ENCODE measurements around the gene TIMM44. TPM values are rescaled to one million over a fixed set of nuclear protein-coding genes. Genes with fewer than 3 reads are reported as not detected.
A peak's percentile ranks its signal among the peaks of the same experiment; 100 is the strongest.

The TIMM44 gene
- total and polyA plus RNA-seq, 2 of the 8 experiments (the other 6 are each of a cell fraction or from before 2014, with no cell fraction given): 131 to 150 TPM

- H3K27ac ChIP-seq (ENCODE audit: low read depth, low read length): no peak within 1 kb of the TSS
- FAIRE-seq: no peak
- H3K18ac ChIP-seq (ENCODE audit: extremely low read depth, low read length): no peak within 1 kb of the TSS; the same call in 1 of the 2 replicates
- H2BK20ac ChIP-seq (ENCODE audit: low read length): no peak within 1 kb of the TSS
- DNase-seq (ENCODE audit: low read depth in 1 of 2, low spot score in 2 of 2): peak in 1 of 2 experiments; percentile 91
- ChIA-PET CTCF (ENCODE audit: partially characterized antibody) (interaction anchor here (0.7 to 1.9 kb wide), 12 partner anchors 9 to 87 kb away, joined by 3 to 10 read pairs (median 4); partner anchors contain the start of gene TGFBR3L), POLR2A (ENCODE audit: partially characterized antibody) (interaction anchor here (0.7 to 10.4 kb wide), 10 partner anchors 8 to 68 kb away, joined by 3 to 205 read pairs (median 4); partner anchors contain the start of genes TGFBR3L and TIMM44)
- H3K27me3 ChIP-seq (replicated peaks in 1 of 4; ENCODE audit: control insufficient read depth in 3 of 4, extremely low read depth in 1 of 4, insufficient read depth in 3 of 4, low read length in 3 of 4): no peaks in the 10 kb centered on the region
- H3K79me2 ChIP-seq (ENCODE audit: control insufficient read depth in 1 of 2, insufficient read depth in 2 of 2, low read length in 2 of 2): no peaks in the 10 kb centered on the region
- H3K4me1 ChIP-seq (replicated peaks in 1 of 4; ENCODE audit: control insufficient read depth in 3 of 4, insufficient read depth in 4 of 4, low read length in 3 of 4): peaks cover 0 to 11% (median 5%) of the 10 kb centered on the region in 4 experiments; a peak in 5 of 7 replicates
- H3K9me3 ChIP-seq (ENCODE audit: insufficient read depth in 2 of 2, low read depth in 1 of 2, low read length in 1 of 2): no peaks in the 10 kb centered on the region
- H3K56ac ChIP-seq (replicated peaks; ENCODE audit: insufficient read length, low read depth, low read length): no peak within 1 kb of the TSS
- H3K4me3 ChIP-seq (ENCODE audit: extremely low read depth in 1 of 4, insufficient read depth in 2 of 4, low read depth in 3 of 4, low read length in 4 of 4): peak within 1 kb of the TSS; percentile 43 to 66 (median 45)
- peaks cover 12 to 24% of the 10 kb centered on the region in 2 experiments for H4K20me1 ChIP-seq (replicated peaks in 1 of 2; ENCODE audit: control insufficient read depth in 1 of 2, insufficient read depth in 2 of 2, low read length in 2 of 2)
- peak within 1 kb of the TSS; percentile 74 for H4K91ac ChIP-seq (replicated peaks; ENCODE audit: insufficient read length, low read length)
- no peaks in the 10 kb centered on the region for H3K79me1 ChIP-seq (ENCODE audit: low read depth, low read length)
- peak within 1 kb of the TSS; percentile 83 for H4K8ac ChIP-seq (ENCODE audit: extremely low read depth, insufficient read depth, low read length)
- H2BK15ac ChIP-seq (ENCODE audit: low read length): no peak within 1 kb of the TSS
- H3K9ac ChIP-seq (replicated peaks in 1 of 4; ENCODE audit: extremely low read depth in 1 of 4, low read depth in 3 of 4, low read length in 3 of 4): peak within 1 kb of the TSS in 2 of 4 experiments; percentile 25 to 52; a peak in 4 of 7 replicates
- peaks cover 4% of the 10 kb centered on the region; the same call in 1 of the 2 replicates for H3K23me2 ChIP-seq (ENCODE audit: low read depth, low read length)
- H2BK12ac ChIP-seq (ENCODE audit: low read depth, low read length): no peak within 1 kb of the TSS
- H2BK120ac ChIP-seq (replicated peaks; ENCODE audit: low read depth, low read length): no peak within 1 kb of the TSS
- peaks cover 2 to 10% (median 6%) of the 10 kb centered on the region in 4 experiments; a peak in 5 of 8 replicates for H3K36me3 ChIP-seq (ENCODE audit: control insufficient read depth in 2 of 4, insufficient read depth in 4 of 4, low read length in 3 of 4)
- no peak within 1 kb of the TSS for H3K4ac ChIP-seq (replicated peaks; ENCODE audit: insufficient read length, low read depth, low read length)
- no peak within 1 kb of the TSS for H2AK5ac ChIP-seq (ENCODE audit: low read depth, low read length)
- WGBS, 2 experiments (ENCODE audit: extremely low coverage in 1 of 2, insufficient coverage in 1 of 2, insufficient read length in 1 of 2, insufficient replicate concordance in 2 of 2, low coverage in 1 of 2, low lambda C conversion rate in 2 of 2, missing lambda C conversion rate in 1 of 2): 53% methylated on average over 15 of the region's 65 CpGs; no CpG with 5 or more reads in 1 of the 2 experiments
- no peak within 1 kb of the TSS for H3K23ac ChIP-seq (ENCODE audit: insufficient read length)
- peak within 1 kb of the TSS; percentile 4 to 91 for H3K4me2 ChIP-seq (ENCODE audit: insufficient read depth in 1 of 2, low read depth in 2 of 2, low read length in 2 of 2)
- no peak within 1 kb of the TSS for H2AFZ ChIP-seq (ENCODE audit: low read length)
- H2BK5ac ChIP-seq (ENCODE audit: low read depth, low read length): no peak within 1 kb of the TSS
- no peak within 1 kb of the TSS for H3K14ac ChIP-seq (ENCODE audit: insufficient read length)
- peak within 1 kb of the TSS; percentile 54 for H4K5ac ChIP-seq (ENCODE audit: insufficient read length, low read depth, low read length)
- peak in 1 of 2 experiments; percentile 34; a peak in 1 of 3 replicates for TF ChIP-seq POLR2A (IDR thresholded peaks at IDR 0.05; ENCODE audit: control extremely low read depth in 1 of 2, low read depth in 2 of 2, low read length in 2 of 2)
- TF ChIP-seq BACH1 (IDR thresholded peaks at IDR 0.05; ENCODE audit: low read length): no peak
- no peak for TF ChIP-seq ASH2L (IDR thresholded peaks at IDR 0.05; ENCODE audit: low read length)
- TF ChIP-seq PHF8 (conservative IDR thresholded peaks at IDR 0.05; ENCODE audit: low read depth, low read length): no peak
- no peak for TF ChIP-seq RAD21 (IDR thresholded peaks at IDR 0.05 in 1 of 2, conservative IDR thresholded peaks at IDR 0.05 in 1 of 2; ENCODE audit: low read depth in 2 of 2, low read length in 2 of 2)
- TF ChIP-seq SP4 (IDR thresholded peaks at IDR 0.05; ENCODE audit: low read length): 0 out of 2 replicates have a peak, but pooled peaks have one; percentile 42
Observed at GRCh38 chr19:7926021-7926726, 17.3 kb downstream of the TIMM44 start, which contains the start of gene CTXN1. CTXN1 (minus strand) TSS chr19:7926135; CDS start chr19:7925538, 597 bp downstream.
